Trophoblast cell (in vitro differentiated cells and primary cell): Measurements from ENCODE around the gene KRTAP3-2.

Experiments used
- DNase-seq, 2 donors: peaks; one replicate each; pipeline ENCODE4 v3.0.0-alpha.2; 2016
- H2AFZ ChIP-seq: 2 replicates; pipeline ENCODE4 v1.6.1; 2013; ENCODE audit warnings: low read length, moderate library complexity, mild to moderate bottlenecking; ENCODE audit not compliant: insufficient read depth, poor library complexity
- H2AK5ac ChIP-seq: 2 replicates; pipeline ENCODE4 v1.6.1; 2013; ENCODE audit warnings: mild to moderate bottlenecking, low read length
- H2BK120ac ChIP-seq: 2 replicates; pipeline ENCODE4 v1.6.1; 2013; ENCODE audit warnings: low read length, mild to moderate bottlenecking, moderate library complexity; ENCODE audit not compliant: insufficient read depth, poor library complexity
- H2BK12ac ChIP-seq: 2 replicates; pipeline ENCODE4 v1.6.1; 2013; ENCODE audit warnings: mild to moderate bottlenecking, low read length, moderate library complexity
- H2BK5ac ChIP-seq: 2 replicates; pipeline ENCODE4 v1.6.1; 2013; ENCODE audit warnings: low read length, low read depth, moderate library complexity, mild to moderate bottlenecking; ENCODE audit not compliant: poor library complexity
- H3K14ac ChIP-seq: 2 replicates; pipeline ENCODE4 v1.6.1; 2013; ENCODE audit warnings: mild to moderate bottlenecking, low read length
- H3K18ac ChIP-seq: 2 replicates; pipeline ENCODE4 v1.6.1; 2013; ENCODE audit warnings: mild to moderate bottlenecking, low read length
- H3K23ac ChIP-seq: 2 replicates; pipeline ENCODE4 v1.6.1; 2013; ENCODE audit warnings: low read length
- H3K27ac ChIP-seq: 2 replicates; pipeline ENCODE4 v1.5.1; 2013; ENCODE audit warnings: low read depth, mild to moderate bottlenecking, inconsistent platforms, low read length, moderate library complexity
- H3K27me3 ChIP-seq: 2 replicates; pipeline ENCODE4 v1.6.1; 2013; ENCODE audit warnings: inconsistent platforms, mild to moderate bottlenecking, low read length, moderate library complexity; ENCODE audit not compliant: insufficient read depth
- H3K36me3 ChIP-seq, 2 experiments: 1 replicate in 1 of 2; 2 replicates in 1 of 2; pipeline ENCODE4 v1.6.1; 2013; ENCODE audit warnings: low read length in 2 of 2, mild to moderate bottlenecking in 2 of 2, moderate library complexity in 1 of 2; ENCODE audit not compliant: insufficient read depth in 2 of 2, control insufficient read depth in 1 of 2
- H3K4ac ChIP-seq: 2 replicates; pipeline ENCODE4 v1.6.1; 2013; ENCODE audit warnings: low read depth, mild to moderate bottlenecking, low read length, moderate library complexity
- H3K4me1 ChIP-seq, 2 experiments: 1 replicate in 1 of 2; 2 replicates in 1 of 2; pipeline ENCODE4 v1.6.1; 2013; ENCODE audit warnings: low read length in 2 of 2, mild to moderate bottlenecking in 2 of 2, moderate library complexity in 1 of 2; ENCODE audit not compliant: insufficient read depth in 2 of 2, control insufficient read depth in 1 of 2
- H3K4me2 ChIP-seq: 2 replicates; pipeline ENCODE4 v1.6.1; 2013; ENCODE audit warnings: inconsistent platforms, mild to moderate bottlenecking, low read length, moderate library complexity
- H3K4me3 ChIP-seq: 2 replicates; pipeline ENCODE4 v1.5.1; 2013; ENCODE audit warnings: mild to moderate bottlenecking, low read depth, low read length, inconsistent platforms
- H3K79me1 ChIP-seq: one replicate; pipeline ENCODE4 v1.6.1; 2013; ENCODE audit warnings: low read length
- H3K79me2 ChIP-seq: 2 replicates; pipeline ENCODE4 v1.6.1; 2013; ENCODE audit warnings: low read length, mild to moderate bottlenecking; ENCODE audit not compliant: control insufficient read depth, insufficient read depth, poor library complexity
- H3K9ac ChIP-seq: 2 replicates; pipeline ENCODE4 v1.6.1; 2013; ENCODE audit warnings: mild to moderate bottlenecking, low read length
- H3K9me3 ChIP-seq: 2 replicates; pipeline ENCODE4 v1.6.1; 2013; ENCODE audit warnings: low read depth, mild to moderate bottlenecking, control low read depth, inconsistent platforms, low read length; ENCODE audit not compliant: insufficient read depth
- H4K12ac ChIP-seq: 2 replicates; pipeline ENCODE4 v1.6.1; 2013; ENCODE audit warnings: low read depth, mild to moderate bottlenecking, low read length, moderate library complexity
- H4K8ac ChIP-seq: 2 replicates; pipeline ENCODE4 v1.6.1; 2013; ENCODE audit warnings: low read depth, mild to moderate bottlenecking, low read length, moderate library complexity
- H4K91ac ChIP-seq: one replicate; pipeline ENCODE4 v1.6.1; 2013; ENCODE audit warnings: low read depth, mild to moderate bottlenecking, low read length, moderate library complexity
- WGBS: extraction: QIAGEN DNeasy Blood & Tissue Kit; methylation state at CpG from one replicate; pipeline ENCODE4 v1.1.7; 2013; ENCODE audit warnings: missing lambda C conversion rate; ENCODE audit not compliant: insufficient read length, insufficient coverage; ENCODE audit errors: extremely low coverage; 5-methylcytosine and 5-hydroxymethylcytosine counted together

KRTAP3-2 gene

GRCh38 chr17:40962059-40962561, 37.6 kb downstream of the KRTAP3-2 start:
- no peaks in the 10 kb centered on the region for H3K79me2 ChIP-seq
- H2BK5ac ChIP-seq = no peak overlapping the region
- no peak overlapping the region for H2AFZ ChIP-seq
- H4K8ac ChIP-seq = no peak overlapping the region
- no peak overlapping the region for H2BK12ac ChIP-seq
- no peak overlapping the region for H3K4me3 ChIP-seq
- no peak overlapping the region for H2BK120ac ChIP-seq
- no peak overlapping the region for H3K4me2 ChIP-seq
- H4K12ac ChIP-seq = no peak overlapping the region
- no peak overlapping the region for H3K23ac ChIP-seq
- no peaks in the 10 kb centered on the region for H3K27me3 ChIP-seq
- H3K9ac ChIP-seq = no peak overlapping the region
- H3K4ac ChIP-seq = no peak overlapping the region
- no peak for DNase-seq
- H3K79me1 ChIP-seq = peaks cover 4% of the 10 kb centered on the region
- no peak overlapping the region for H3K27ac ChIP-seq
- no peaks in the 10 kb centered on the region for H3K9me3 ChIP-seq
- WGBS = no CpG with 5 or more reads among the region's 4 CpGs
- H4K91ac ChIP-seq = no peak overlapping the region
- no peaks in the 10 kb centered on the region for H3K36me3 ChIP-seq
- no peak overlapping the region for H3K14ac ChIP-seq
- H3K18ac ChIP-seq = no peak overlapping the region
- H3K4me1 ChIP-seq = peaks cover 4 to 10% of the 10 kb centered on the region in 2 experiments
- H2AK5ac ChIP-seq = no peak overlapping the region

- WGBS = no CpG with 5 or more reads among the region's 1 CpG
- no peak overlapping the region for H4K8ac ChIP-seq
- H3K4me3 ChIP-seq = no peak overlapping the region
- H3K4me1 ChIP-seq = peaks cover 6 to 11% of the 10 kb centered on the region in 2 experiments
- H3K18ac ChIP-seq = no peak overlapping the region
- no peak overlapping the region for H3K4me2 ChIP-seq
- H3K23ac ChIP-seq = no peak overlapping the region
- no peak overlapping the region for H2BK12ac ChIP-seq
- H2BK5ac ChIP-seq = no peak overlapping the region
- no peaks in the 10 kb centered on the region for H3K27me3 ChIP-seq
- no peak overlapping the region for H3K9ac ChIP-seq
- no peak overlapping the region for H3K27ac ChIP-seq
- H2AK5ac ChIP-seq = no peak overlapping the region
- H2AFZ ChIP-seq = no peak overlapping the region
- H3K36me3 ChIP-seq = no peaks in the 10 kb centered on the region
- no peak for DNase-seq
- H3K9me3 ChIP-seq = no peaks in the 10 kb centered on the region
- no peaks in the 10 kb centered on the region for H3K79me2 ChIP-seq
- peaks cover 4% of the 10 kb centered on the region for H3K79me1 ChIP-seq
- no peak overlapping the region for H2BK120ac ChIP-seq
- no peak overlapping the region for H4K12ac ChIP-seq
- H3K14ac ChIP-seq = no peak overlapping the region
- H3K4ac ChIP-seq = no peak overlapping the region
- H4K91ac ChIP-seq = no peak overlapping the region
Measured at GRCh38 chr17:40961591-40961990, 38.1 kb downstream of the KRTAP3-2 start.

- H3K4me1 ChIP-seq = peaks cover 7 to 14% of the 10 kb centered on the region in 2 experiments
- no CpG with 5 or more reads among the region's 10 CpGs for WGBS
- no peak overlapping the region for H2BK5ac ChIP-seq
- no peaks in the 10 kb centered on the region for H3K27me3 ChIP-seq
- peak overlapping the region; percentile 39 for H4K91ac ChIP-seq
- no peak overlapping the region for H3K27ac ChIP-seq
- no peak overlapping the region for H2AK5ac ChIP-seq
- no peak overlapping the region for H2BK12ac ChIP-seq
- no peak overlapping the region for H3K4me2 ChIP-seq
- no peak overlapping the region for H3K4ac ChIP-seq
- no peak overlapping the region for H4K12ac ChIP-seq
- peaks cover 8% of the 10 kb centered on the region for H3K79me1 ChIP-seq
- DNase-seq = peak; percentile 49 to 71
- H3K9me3 ChIP-seq = no peaks in the 10 kb centered on the region
- no peaks in the 10 kb centered on the region for H3K36me3 ChIP-seq
- H2BK120ac ChIP-seq = no peak overlapping the region
- no peak overlapping the region for H3K9ac ChIP-seq
- H4K8ac ChIP-seq = no peak overlapping the region
- no peak overlapping the region for H3K23ac ChIP-seq
- no peak overlapping the region for H3K4me3 ChIP-seq
- no peaks in the 10 kb centered on the region for H3K79me2 ChIP-seq
- H3K18ac ChIP-seq = no peak overlapping the region
- no peak overlapping the region for H2AFZ ChIP-seq
- H3K14ac ChIP-seq = no peak overlapping the region
Measured at GRCh38 chr17:40960144-40960543, 39.6 kb downstream of the KRTAP3-2 start.

- Histone ChIP-seq H3K9ac (no peak overlapping the region), H3K36me3 (no peaks in the 10 kb centered on the region), H3K23ac (no peak overlapping the region), H3K79me2 (no peaks in the 10 kb centered on the region), H4K91ac (peak overlapping the region; percentile 91), H3K14ac (peak overlapping the region; percentile 73), H2BK120ac (peak overlapping the region; percentile 83), H3K9me3 (no peaks in the 10 kb centered on the region), H3K18ac (peak overlapping the region; percentile 55), H2BK12ac (no peak overlapping the region), H3K79me1 (peaks cover 8% of the 10 kb centered on the region), H3K4me1 (peaks cover 7 to 14% of the 10 kb centered on the region in 2 experiments), H3K4me3 (no peak overlapping the region), H2BK5ac (peak overlapping the region; percentile 91), H4K8ac (no peak overlapping the region), H3K4me2 (no peak overlapping the region), H3K4ac (no peak overlapping the region), H2AK5ac (peak overlapping the region; percentile 87), H3K27ac (peak overlapping the region; percentile 16), H2AFZ (no peak overlapping the region), H4K12ac (peak overlapping the region; percentile 44), H3K27me3 (no peaks in the 10 kb centered on the region)
- no CpG with 5 or more reads among the region's 12 CpGs for WGBS
- DNase-seq = peak; percentile 61 to 79
Measured at GRCh38 chr17:40958086-40958953, 41.4 kb downstream of the KRTAP3-2 start.
